A673 (cell line): ENCODE measurements around the gene ZNF771. TPM values are rescaled to one million over a fixed set of nuclear protein-coding genes. Genes with fewer than 3 reads are reported as not detected.
"Not testable (repeated sequence)": the region's sequence is repeated elsewhere in the genome, so short reads cannot be mapped to it uniquely, and the experiment has no call there.

Experiments
- BruUV-seq: library from RNA; stranded (reverse); fragments of 400-500 nt; replicated peaks from 2 replicates; lab custom pipeline; 2021; lab: Mats Ljungman, UMichigan
- CTCF ChIA-PET: fragments of 300-600 bp; sonication (Branson Sonifier 250); formaldehyde crosslinking; loops from one replicate; lab custom pipeline; 2022; ENCODE audit warnings: antibody characterized with exemption; lab: Charles Lee
- POLR2A ChIA-PET: fragments of 300-600 bp; sonication (Branson Sonifier 250); formaldehyde crosslinking; loops from one replicate; lab custom pipeline; 2022; ENCODE audit warnings: antibody characterized with exemption; ENCODE audit not compliant: low non-redundant PET; lab: Charles Lee
- DNase-seq: peaks from one replicate; pipeline ENCODE4 v3.0.0-alpha.2; 2015; ENCODE audit warnings: low spot score
- H3K27ac ChIP-seq: fragments of 200-600 bp; sonication (generic); 2 replicates; pipeline ENCODE4 v1.5.1; 2016; ENCODE audit warnings: mixed run types, low read depth, mild to moderate bottlenecking, mixed read lengths, antibody characterized with exemption, low read length; ENCODE audit not compliant: poor library complexity, severe bottlenecking
- H3K27me3 ChIP-seq: fragments of 200-600 bp; sonication (generic); replicated peaks from 2 replicates; pipeline ENCODE4 v1.6.1; 2017; ENCODE audit warnings: mixed run types, low read depth, mild to moderate bottlenecking, mixed read lengths, antibody characterized with exemption, low read length; ENCODE audit not compliant: insufficient read depth, poor library complexity
- H3K36me3 ChIP-seq: fragments of 200-600 bp; sonication (generic); 2 replicates; pipeline ENCODE4 v1.6.1; 2016; ENCODE audit warnings: mixed run types, mild to moderate bottlenecking, mixed read lengths, antibody characterized with exemption, low read length; ENCODE audit not compliant: insufficient read depth, poor library complexity, severe bottlenecking
- H3K4me1 ChIP-seq: fragments of 200-600 bp; sonication (generic); 2 replicates; pipeline ENCODE4 v1.6.1; 2017; ENCODE audit warnings: mixed run types, mild to moderate bottlenecking, mixed read lengths, antibody characterized with exemption, low read length; ENCODE audit not compliant: insufficient read depth, poor library complexity, severe bottlenecking
- H3K4me3 ChIP-seq: fragments of 200-600 bp; sonication (generic); 2 replicates; pipeline ENCODE4 v1.5.1; 2016; ENCODE audit warnings: low read depth, mixed run types, mild to moderate bottlenecking, mixed read lengths, low read length; ENCODE audit not compliant: poor library complexity, severe bottlenecking
- H3K9me3 ChIP-seq: fragments of 200-600 bp; sonication (generic); 2 replicates; pipeline ENCODE4 v1.6.1; 2016; ENCODE audit warnings: mixed run types, low read depth, mild to moderate bottlenecking, mixed read lengths, antibody characterized with exemption, low read length; ENCODE audit not compliant: poor library complexity, severe bottlenecking
- CTCF ChIP-seq: fragments of 300-800, 200-600 bp; sonication (generic); conservative IDR thresholded peaks from 2 replicates; pipeline ENCODE4 v1.5.1; 2017; ENCODE audit warnings: low read depth, mild to moderate bottlenecking, antibody characterized with exemption, low read length, moderate library complexity, mixed read lengths
- EZH2 ChIP-seq: fragments of 200-600 bp; sonication (generic); IDR thresholded peaks from 2 replicates; pipeline ENCODE4 v1.6.1; 2017; ENCODE audit warnings: borderline replicate concordance, low read depth, mild to moderate bottlenecking, mixed read lengths, antibody characterized with exemption, low read length; ENCODE audit not compliant: poor library complexity, severe bottlenecking
- intact Hi-C: fragments of 100-400 bp; cut with micrococcal nuclease; formaldehyde crosslinking; loops from one replicate; pipeline ENCODE4 v1.10.0; 2022; ENCODE audit not compliant: unreplicated experiment
- total RNA-seq: library from RNA; stranded (reverse); gene quantifications from 2 replicates; pipeline ENCODE4 v1.2.3, GENCODE V29; 2021

The ZNF771 gene
- total RNA-seq, 1 experiment from 2014 or later, result 22.2 TPM

GRCh38 chr16:30395155-30395991, 12.0 kb upstream of the ZNF771 start, which contains the start of gene ZNF48:
TSS of gene ZNF48 (plus strand) at chr16:30395420. CDS start at chr16:30395795, 375 bp downstream.
- POLR2A ChIA-PET, result interaction anchor here (0.6 kb wide), 1 partner anchor 231 kb away, joined by 3 read pairs; no protein-coding TSS in a partner anchor
- intact Hi-C loops, result no loop called here
- Histone ChIP-seq H3K4me1 (peaks cover 20% of the 10 kb centered on the region), H3K4me3 (peak within 1 kb of the TSS; percentile 94), H3K27ac (peak within 1 kb of the TSS; percentile 96), H3K27me3 (no peaks in the 10 kb centered on the region), H3K9me3 (no peaks in the 10 kb centered on the region), H3K36me3 (peaks cover 10% of the 10 kb centered on the region)
- no TSS peak for BruUV-seq
- DNase-seq, result peak; percentile 93
- CTCF ChIA-PET, result interaction anchor here (0.7 to 2.3 kb wide), 2 partner anchors 14 to 303 kb away, joined by 6 to 9 read pairs; no protein-coding TSS in a partner anchor
- TF ChIP-seq EZH2, result no peak
- TF ChIP-seq CTCF, result no peak

- peaks cover 25% of the 10 kb centered on the region for H3K4me1 ChIP-seq
- no peak for TF ChIP-seq EZH2
- no peak for TF ChIP-seq CTCF
- peak overlapping the region; percentile 94 for H3K4me3 ChIP-seq
- no peaks in the 10 kb centered on the region for H3K9me3 ChIP-seq
- no peaks in the 10 kb centered on the region for H3K27me3 ChIP-seq
- peaks cover 10% of the 10 kb centered on the region for H3K36me3 ChIP-seq
- DNase-seq, result peak; percentile 54
- BruUV-seq, result no TSS peak
- CTCF ChIA-PET, result interaction anchor here (2.3 kb wide), 1 partner anchor 13 kb away, joined by 9 read pairs; no protein-coding TSS in a partner anchor
- intact Hi-C loops, result no loop called here
- H3K27ac ChIP-seq, result peak overlapping the region; percentile 96
- POLR2A ChIA-PET, result no interaction called here
Observed at GRCh38 chr16:30395992-30396585, 11.3 kb upstream of the ZNF771 start.

GRCh38 chr16:30396627-30397026, 10.8 kb upstream of the ZNF771 start:
- peak overlapping the region; percentile 94 for H3K4me3 ChIP-seq
- BruUV-seq, result TSS peak; percentile 67
- peaks cover 10% of the 10 kb centered on the region for H3K36me3 ChIP-seq

More at GRCh38 chr16:30396627-30397026, 10.8 kb upstream of the ZNF771 start:
- H3K27ac ChIP-seq, H3K9me3 ChIP-seq, POLR2A ChIA-PET, DNase-seq, H3K27me3 ChIP-seq, intact Hi-C loops: not testable (repeated sequence)
- H3K4me1 ChIP-seq, result peaks cover 29% of the 10 kb centered on the region
- CTCF ChIA-PET, result interaction anchor here (2.3 kb wide), 1 partner anchor 13 kb away, joined by 9 read pairs; no protein-coding TSS in a partner anchor
